ENCODE data around the gene COL9A1.
A peak's percentile ranks its signal among the peaks of the same experiment; 100 is the strongest.

Gene COL9A1

DNA sequence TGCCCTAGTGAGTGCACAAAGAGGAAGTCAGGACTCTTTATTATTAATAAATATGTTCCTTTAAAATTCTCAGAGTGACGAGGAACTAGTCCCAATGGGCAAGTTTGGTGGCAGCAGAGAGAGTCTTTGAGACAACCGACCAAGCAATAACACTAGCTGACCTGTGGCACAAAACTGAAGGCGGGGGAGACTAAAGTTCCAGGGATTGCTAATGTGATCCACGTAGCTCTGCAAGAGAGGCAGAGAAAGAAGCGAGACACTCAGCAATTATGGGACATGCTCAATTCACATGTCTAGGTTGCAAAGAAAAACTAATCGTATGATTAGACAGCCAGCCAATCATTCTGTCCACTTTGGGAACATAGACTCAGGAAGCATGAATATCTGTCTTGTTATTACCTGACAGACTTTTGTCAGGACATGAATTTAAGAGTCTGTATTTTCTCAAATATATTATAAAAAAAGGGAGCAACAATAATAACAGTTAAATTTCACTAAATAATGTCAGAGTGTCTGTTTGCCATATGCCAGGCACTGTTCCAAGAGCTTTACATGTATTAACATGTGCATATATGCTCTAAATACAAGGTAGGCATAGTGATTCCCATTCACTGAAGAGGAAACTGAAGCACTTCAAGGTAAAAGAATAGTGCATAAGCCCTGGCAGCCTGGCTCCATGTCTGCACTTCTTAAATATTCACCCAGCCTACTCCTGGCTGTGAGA is 81.0 kb downstream of the COL9A1 start:
- DNase-seq, result no peak

DNA sequence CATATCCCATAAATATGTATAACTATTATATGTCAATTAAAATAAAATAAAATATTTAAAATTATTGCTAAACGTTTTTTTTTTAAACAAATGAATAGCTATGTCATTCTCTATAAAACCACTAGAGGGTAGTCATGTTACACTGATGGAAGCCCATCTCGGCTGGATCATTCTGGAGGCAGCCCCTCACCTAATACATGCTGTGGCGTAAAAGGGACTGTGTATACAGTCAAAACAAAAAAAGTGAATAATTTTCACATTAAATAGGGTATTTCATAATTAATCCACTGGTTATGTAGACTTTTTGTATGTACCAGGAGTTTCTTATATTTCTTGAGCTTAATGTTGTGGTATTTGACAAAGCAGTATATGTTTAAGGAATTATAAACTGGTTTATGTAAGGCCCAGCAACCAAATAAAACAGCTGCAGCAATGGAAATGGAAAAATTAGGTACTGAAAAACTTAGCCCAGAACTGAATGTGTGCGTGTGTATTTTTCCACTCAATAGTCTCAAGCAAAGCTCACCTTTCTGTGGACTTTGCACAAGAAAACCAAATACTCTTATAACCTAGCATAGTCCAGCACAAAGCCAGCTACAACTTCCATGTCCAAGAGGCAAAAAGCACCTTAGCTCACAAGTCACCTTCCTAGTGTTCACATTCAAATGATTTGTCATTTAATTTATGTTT is 81.7 kb downstream of the COL9A1 start:
- DNase-seq, result peak; percentile 1

DNA sequence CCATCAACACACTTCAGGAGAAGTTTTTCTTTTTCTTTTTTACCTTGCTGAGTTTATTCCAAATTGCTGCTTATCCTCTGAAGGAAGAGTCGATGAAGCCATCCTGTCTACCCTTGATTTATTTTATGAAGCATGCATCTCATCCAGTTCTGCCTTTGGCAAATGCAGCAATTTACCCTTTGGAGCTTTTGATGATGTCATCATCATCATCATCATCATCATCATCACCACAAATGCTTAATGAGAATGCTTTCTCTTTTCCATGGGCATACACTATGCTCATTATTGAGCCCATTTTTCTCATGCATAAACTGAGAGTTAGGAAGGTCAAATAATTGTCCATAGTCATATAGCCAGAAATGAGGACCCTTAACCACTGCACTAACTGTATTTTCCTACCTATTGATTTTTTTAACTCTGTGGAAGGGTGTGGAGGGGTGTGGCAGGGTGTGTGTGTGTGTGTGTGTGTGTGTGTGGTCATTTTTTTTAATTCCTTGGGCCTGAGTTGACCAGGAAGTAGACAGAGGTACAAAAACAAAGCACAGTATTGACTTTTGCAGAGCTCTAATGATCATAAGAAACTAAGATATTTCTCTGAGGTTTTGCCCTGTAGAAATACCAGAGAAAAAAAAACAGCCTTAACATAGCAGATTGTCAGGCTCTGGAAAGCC is 82.8 kb downstream of the COL9A1 start:
- DNase-seq, result no peak

DNA sequence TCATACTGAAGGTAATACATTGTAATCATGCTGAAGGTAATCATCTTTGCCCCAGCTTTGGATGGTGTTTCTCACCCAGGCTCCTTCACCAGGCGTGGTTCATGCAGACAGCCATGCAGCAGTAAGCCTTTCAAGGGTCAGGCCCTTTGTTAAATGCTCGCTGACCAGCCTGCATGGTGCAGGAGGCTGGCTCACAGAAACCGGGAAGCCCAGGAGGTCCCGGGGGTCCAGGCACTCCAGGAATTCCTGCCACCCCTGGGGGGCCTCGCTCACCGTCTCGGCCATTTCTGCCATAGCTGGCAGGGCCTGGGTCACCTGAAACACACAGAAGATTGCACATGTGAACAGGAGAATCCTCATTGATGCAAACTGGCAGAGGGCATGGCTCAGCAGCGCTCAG is 86.1 kb downstream of the COL9A1 start:
- DNase-seq, result no peak

DNA sequence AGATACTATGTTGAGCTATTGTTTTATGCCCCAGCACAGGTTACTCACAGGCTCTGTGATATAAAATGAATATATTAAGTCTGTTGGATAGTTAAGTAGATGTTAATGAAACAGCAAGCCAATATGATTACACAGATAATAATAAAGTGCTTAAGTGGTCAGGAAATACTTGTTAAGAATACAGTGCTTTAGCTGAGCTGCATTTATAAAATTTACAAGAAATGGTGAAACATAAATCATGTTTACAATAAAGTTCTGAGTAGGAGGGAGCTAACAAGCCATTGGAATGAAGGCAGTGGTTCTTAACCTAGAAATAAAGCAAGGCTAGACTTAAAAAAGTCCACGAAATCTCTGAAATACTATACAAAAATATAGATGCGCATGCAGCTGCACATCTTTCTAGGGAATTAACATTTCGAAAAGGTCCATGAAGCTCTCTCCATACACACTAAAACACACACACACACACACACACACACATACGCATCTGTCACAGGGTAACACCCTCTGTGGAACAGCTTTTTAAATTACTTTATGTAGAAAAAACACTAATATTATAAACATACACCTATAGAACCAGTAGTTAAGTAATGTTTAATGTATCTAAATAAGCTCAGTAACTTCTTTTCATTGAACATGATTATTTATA is 87.3 kb downstream of the COL9A1 start:
- DNase-seq, result no peak

DNA sequence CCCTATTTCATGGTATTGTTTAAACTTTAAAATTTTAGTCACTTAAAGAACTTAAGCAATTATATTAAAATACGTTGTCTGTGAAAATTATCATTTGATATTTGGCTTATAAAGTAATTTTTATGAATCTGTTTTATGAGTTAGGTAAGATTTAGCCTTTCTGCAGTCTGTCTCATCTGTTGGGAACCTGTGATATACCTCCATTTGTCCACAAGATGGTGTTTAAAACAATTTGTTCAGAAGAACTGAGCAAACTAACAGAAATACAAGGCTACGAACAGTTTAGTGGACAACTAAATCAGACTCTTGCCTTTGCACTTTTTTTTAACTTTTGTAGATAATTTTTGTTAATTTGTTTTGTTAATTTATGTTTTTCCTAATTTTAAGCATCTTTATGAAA is 92.4 kb downstream of the COL9A1 start:
- no peak for DNase-seq

DNA sequence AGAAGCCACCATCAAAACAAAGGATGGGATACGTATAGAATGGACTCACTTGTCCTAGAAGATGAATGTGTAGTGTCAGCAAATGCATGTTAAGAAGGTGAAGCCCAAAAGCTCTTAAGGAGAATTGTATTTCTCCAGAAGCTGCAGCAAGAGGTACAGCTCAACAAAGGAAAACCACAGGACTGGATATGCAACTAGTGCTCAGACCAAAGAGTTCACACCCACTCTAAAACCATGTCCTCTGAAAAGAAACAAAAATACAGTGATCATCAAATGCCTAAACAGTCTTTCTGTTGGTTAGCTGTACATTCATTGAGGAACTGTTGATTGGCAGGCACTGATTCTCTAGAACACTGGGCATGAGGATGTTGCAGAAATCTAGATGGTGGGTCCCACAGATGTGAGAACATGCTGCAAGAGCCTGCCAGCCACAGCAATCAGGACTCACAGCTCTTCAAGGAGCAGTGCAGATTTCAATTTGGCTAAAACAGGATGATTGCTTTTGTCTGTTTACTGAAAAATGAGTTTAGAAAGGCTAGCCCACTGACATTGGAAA is 94.6 kb downstream of the COL9A1 start:
- no peak for DNase-seq

DNA sequence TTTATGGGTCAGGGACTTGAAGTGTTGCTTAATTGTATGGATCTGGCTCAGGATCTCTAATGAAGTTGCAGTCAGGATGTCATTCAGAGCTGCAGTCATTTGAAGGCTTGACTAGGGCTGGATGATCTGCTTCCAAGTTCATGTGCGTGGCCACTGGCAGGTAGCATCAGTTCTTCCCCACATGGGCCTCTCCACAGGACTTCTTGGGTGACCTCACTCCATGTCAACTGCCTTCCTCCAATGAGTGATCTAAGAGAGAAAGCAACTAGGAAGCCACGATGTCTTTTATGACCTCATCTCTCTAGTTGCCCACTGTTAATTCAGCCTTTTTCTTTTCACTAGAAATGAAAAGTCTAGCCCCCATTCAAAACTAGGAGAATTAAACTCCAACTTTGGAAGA is 104.1 kb downstream of the COL9A1 start:
- DNase-seq, result no peak

DNA sequence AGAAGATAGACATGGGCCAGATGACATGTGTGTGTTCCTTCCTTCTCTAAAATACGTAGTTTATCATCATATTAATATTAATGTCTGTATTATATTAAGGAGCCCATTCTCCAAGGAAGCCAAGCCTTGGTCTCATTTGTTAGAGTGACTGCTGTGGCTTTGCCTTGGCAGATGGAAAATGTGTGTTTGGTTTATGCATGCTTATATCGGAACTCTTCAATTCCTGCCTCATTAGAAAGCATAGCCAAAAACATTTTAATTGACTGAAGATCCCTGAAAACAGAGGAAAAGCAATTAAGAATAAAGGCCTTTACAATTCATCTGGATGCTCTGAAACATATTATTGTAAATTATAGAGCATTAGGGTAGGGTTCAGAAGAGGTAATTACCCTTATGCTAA is 106.4 kb downstream of the COL9A1 start:
- no peak for DNase-seq

DNA sequence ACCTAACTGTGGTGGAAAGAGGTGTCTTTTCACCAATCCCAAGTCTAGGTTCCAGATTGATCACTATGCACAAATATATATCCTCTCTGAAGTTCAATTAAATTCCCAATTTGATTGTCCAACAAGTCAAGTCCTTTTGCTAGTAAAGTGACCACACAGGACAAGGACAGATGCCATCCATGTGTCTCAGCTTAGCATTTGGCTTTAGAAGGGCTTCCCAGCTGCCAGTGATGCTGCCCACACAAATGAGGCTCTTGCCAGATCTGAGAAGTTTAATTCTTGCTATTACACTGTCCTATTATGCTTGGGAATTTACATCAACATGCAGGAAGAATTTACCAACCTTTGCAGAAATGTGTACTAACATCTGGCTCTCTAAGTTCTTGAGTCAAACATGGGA is 108.5 kb downstream of the COL9A1 start:
- DNase-seq, result no peak

DNA sequence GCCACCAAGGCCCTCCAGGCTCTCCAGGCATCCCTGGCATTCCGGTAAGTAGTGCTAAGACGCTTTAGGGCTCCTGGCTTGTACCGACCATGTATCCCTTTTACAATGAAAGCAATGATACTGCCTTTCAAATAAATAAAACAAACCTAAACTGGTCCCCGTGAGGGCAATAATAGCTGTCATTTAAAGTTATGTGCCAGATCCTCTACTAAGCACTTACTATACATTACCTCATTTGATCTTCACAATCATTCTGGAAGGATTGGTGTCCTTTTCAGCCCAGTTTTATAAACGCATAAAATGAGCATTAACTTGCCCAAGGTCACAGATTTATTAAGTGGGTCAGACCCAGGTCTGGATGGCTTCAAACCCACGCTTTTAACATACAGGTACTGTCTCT is 114.7 kb downstream of the COL9A1 start:
- no peak for DNase-seq

DNA sequence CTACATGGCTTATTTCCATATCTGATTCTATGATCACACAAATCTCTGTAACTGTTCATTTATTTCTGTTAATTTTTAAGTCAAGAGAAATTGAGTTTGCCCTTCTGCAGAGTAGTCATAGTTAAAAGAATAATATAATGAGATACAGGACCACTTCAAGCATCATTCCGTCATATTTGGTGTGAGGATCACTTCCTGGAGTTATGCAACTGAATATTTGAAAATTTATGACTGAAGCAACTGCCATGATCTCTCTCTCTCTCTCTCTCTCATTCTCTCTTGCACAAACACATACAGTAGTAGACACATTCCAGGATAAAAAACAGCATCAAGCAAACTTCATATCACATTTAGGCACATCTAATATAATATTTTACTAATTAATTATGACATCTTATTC is 116.4 kb downstream of the COL9A1 start:
- DNase-seq, result no peak

DNA sequence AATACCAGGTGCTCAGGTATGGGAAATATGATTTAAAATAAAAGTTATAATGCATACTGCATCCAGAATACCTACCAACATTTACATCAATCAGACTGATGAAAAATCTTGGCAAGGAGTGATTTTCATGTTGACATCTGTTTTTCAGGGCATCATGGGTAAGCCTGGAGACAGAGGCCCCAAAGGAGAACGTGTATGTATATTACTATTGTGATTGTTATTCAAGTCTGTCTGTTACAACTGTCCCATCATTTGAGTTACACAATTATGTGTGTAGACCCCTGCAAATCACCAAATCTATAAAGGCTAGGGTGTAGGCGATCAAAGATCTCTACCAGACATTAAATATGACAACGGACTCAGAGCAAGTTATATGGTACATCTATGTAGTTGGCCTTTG is 118.2 kb downstream of the COL9A1 start:
- no peak for DNase-seq

DNA sequence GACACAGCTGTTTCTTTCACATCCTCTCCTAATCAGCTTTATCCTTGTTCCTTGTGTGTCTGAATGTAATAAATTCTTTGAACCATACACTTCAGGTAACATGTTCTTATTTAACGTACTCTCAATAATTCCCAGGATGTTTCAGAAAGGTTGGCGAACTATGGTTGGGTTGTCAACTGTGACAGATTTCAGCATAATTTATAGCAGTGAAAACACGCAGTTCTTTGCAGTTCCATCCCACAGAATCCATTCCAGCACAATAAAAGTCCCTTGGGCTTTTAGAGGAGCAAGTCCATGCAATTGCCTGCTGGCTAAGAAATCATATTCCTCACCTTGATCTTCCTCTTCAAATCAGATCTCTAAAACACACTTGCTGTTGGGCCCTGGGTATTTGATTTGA is 119.3 kb downstream of the COL9A1 start:
- no peak for DNase-seq

DNA sequence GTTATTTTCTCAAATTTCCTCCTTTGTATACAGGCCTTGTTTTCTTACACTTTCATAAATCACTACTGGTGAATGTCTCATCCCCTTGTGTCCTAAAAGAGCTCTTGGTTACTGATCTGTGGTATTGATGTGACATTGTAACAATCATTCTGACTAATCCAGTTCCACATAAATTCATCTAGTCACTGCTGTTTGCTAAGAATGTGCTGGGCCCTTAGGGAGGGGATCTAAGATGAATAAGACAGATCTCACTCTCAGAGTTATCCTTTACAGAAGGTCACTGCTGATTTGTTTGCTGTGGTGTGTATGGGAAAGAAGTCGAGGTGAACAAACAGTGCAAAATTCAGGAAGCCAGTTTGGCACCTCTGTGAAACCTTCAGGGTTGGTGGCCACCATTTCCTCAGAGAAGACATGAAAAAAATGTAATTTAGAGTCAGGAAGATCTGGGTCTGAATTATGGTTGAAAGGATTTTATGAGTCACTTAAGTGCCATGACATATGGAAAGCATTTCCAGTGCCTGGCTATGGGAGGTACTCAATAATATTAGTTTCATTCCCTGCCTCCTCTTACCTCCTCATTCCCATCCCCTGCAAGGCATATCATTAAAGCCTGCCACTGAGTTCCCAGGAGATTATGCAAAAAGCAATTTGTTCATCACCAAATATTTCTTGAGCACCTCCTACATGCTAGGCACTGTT is 121.8 kb downstream of the COL9A1 start:
- no peak for DNase-seq

DNA sequence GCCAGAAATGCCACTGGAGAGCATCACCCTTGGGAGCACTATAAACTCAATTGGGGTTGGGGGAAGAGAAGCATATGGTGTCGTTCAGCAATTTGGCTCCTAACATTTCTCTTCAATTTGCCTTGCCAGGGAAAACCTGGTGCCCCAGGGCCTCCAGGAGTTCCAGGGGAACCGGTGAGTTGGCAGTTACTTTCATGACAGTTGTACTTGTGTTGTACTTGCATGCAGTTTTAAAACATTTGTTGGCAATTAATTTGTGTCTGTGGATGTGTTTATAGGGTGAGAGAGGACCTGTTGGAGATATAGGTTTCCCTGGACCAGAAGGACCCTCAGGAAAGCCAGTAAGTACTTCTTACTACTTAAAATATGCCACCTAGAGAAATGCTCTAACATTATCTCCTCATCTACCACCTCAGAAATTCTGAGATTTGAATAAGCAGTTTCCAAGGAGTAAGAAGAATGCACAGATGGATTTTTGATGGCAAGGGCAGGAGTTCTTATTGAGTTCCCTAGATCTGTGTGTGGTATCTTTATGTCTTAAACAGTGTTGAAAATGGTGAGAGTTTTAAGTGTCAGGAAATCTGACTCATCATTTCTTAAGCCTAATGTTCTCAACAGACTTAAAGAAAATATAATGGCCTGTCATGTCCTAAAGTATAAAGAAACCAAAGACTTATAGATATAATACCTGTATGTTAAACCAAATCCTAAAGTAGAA is 122.5 kb downstream of the COL9A1 start:
- no peak for DNase-seq

DNA sequence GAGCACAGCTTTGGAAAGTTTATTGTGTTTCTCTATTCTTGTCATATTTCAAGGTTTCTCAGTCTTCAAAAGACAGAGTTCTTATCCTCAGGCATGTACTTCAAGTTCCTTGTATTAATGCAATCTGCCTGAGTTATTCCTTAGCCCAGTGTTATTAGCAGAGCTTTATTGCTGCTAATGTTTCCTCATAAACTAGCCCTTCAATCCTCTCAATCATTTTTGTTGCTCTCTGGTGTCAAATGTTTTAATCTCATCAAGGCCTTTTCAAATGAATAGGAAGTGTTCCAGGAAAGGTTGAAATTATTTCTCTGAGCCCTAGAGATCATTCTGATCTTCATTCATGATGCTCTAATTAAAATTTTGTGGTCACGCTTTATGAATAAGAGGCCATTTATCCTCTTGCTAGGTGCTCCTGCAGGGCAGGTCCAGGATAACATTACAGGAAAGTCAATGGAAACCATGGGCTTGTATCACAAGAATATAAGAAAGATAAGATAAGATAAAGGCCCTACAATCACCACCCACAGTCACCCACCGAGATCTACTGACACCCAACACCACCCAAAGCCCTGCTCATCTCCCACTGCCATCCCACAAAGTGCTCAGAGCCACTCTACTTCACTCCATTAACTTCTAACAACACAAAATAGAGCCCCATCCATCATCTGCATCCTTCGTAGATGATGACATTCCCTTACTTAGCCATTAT is 125.9 kb downstream of the COL9A1 start:
- DNase-seq, result no peak

DNA sequence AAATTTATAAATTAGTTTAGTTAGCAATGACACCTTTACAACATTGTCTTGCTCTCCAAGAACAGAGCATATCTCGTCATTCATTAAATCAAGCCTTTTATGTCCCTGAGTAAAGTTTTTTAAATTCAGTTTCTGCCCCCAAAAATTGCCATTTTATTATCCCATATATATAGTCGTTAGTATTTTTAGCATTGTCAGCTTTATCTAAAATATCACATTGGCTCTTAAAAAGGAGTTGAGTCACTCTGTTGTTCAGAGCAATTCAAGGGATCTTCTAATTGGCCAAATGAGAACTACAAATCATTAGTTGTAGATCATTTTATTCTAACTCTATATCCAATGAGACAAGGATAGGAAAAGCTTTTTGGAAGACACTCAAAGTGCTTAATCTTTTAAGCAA is 127.1 kb downstream of the COL9A1 start:
- no peak for DNase-seq

DNA sequence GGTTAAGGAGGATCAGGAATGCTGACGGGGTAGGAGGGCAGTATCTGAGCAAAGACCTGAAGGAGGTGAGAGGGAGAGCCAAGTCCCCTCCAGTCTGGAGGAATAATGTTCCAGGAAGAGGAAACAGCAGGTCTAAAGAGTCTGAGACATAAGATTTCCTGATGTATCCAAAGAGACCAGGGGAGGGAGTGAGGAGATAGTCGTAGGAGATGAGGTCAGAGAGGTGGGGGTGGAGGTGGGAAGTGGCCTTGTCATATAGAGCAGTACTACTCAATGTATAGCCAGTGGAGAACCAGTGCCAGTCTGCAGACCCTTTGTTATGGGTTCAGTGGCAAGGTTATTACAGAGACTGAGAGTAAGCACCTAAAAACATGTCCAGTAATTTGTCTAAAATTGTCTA is 130.6 kb downstream of the COL9A1 start:
- no peak for DNase-seq

DNA sequence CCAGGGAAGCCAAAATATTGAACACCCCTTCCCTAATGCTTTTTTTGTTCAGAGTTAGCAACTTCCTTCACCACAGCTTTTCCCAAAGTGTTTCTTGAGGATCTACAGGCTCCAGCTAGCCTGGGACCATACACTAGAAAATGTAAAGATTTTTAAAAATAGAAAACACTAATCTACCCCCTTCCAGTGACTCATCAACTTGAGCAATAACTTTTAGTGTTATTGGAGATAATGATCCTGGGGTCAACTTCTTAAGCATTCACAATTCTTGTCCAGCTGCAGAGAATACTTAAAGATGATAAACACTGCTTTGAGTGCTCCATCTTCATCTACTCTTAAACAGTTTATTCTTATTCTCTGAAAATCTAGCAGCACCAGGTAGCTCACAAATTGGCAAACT is 131.6 kb downstream of the COL9A1 start:
- no peak for DNase-seq

DNA sequence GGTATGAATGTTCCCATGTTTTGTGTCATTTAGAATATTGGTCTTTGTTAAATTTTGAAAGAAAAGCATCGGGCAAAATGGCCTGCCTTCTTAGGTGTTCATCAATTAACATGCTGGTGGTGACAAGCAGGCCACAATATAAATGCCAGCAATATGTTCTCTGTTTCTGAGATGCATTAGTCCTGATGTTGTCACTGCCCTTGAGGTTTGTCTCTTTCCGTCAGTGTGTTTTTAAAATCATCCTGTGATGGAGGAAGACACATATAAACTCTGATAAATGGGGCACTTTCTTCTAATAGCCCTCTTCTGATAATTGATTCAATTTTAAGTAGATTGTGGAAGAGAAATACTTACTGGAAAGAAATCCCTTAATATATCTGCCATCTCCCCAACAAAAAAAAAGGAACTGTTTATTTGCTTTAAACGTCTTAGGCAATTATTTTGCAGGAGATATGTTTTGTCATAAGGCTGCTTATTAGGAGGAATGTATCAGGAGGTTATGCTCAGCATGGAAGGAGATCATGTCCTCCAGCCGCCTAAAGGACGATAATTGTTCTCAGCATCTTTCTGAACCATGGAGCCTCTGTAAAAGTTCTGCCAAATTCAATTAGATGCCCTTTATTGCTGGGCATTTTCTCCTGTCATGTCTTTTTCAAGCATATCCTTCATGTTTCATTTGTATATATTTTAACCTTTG is 134.1 kb downstream of the COL9A1 start:
- no peak for DNase-seq
